GM13976 (cell line): ENCODE measurements around the gene TEX19.

Experiments used
- DNase-seq: peaks from one replicate; pipeline ENCODE4 v3.0.0; 2012; ENCODE audit warnings: low spot score
- CTCF ChIP-seq: IDR thresholded peaks from 2 replicates; pipeline ENCODE4 v1.5.1; 2012; ENCODE audit warnings: borderline replicate concordance, mild to moderate bottlenecking; ENCODE audit not compliant: insufficient read depth; ENCODE audit errors: extremely low read depth, missing control alignments, control extremely low read depth
- in situ Hi-C: fragments of 300-500 bp; cut with MboI; formaldehyde crosslinking; loops from one replicate; pipeline ENCODE4 v1.12.0; 2022; ENCODE audit warnings: low sequenced_read_pairs, mixed read lengths, inconsistent platforms; ENCODE audit not compliant: unreplicated experiment

The TEX19 gene

GRCh38 chr17:82339634-82340580, 19.1 kb upstream of the TEX19 start:
- in situ Hi-C loops = no loop called here
- TF ChIP-seq CTCF = no peak
- DNase-seq = no peak

GRCh38 chr17:82342361-82343079, 16.5 kb upstream of the TEX19 start:
- DNase-seq = no peak
- no peak for TF ChIP-seq CTCF
- in situ Hi-C loops = no loop called here

GRCh38 chr17:82343560-82343959, 15.5 kb upstream of the TEX19 start:
- no peak for TF ChIP-seq CTCF
- no peak for DNase-seq
- in situ Hi-C loops = no loop called here

- in situ Hi-C loops = no loop called here
Measured at GRCh38 chr17:82344175-82344907, 14.7 kb upstream of the TEX19 start.

GRCh38 chr17:82345151-82345976, 13.7 kb upstream of the TEX19 start:
- TF ChIP-seq CTCF = no peak
- DNase-seq = no peak
- in situ Hi-C loops = no loop called here

More at GRCh38 chr17:82344175-82344907, 14.7 kb upstream of the TEX19 start:
- DNase-seq = no peak
- no peak for TF ChIP-seq CTCF
